K562 (cell line): ENCODE results near the gene ZNF124. TPM values are rescaled to one million over a fixed set of nuclear protein-coding genes. Genes with fewer than 3 reads are reported as not detected.
A peak's percentile ranks its signal among the peaks of the same experiment; 100 is the strongest.
"Not testable (repeated sequence)": the region's sequence is repeated elsewhere in the genome, so short reads cannot be mapped to it uniquely, and the experiment has no call there.

Experiments used
- ATAC-seq: fragments of 200-7000 bp; cut with Tn5 transposase; 3 replicates; pipeline ENCODE4 v1.9.1; 2020; ENCODE audit warnings: moderate library complexity
- BruUV-seq: library from RNA; stranded (reverse); fragments of 400-500 nt; replicated peaks from 2 replicates; lab custom pipeline; 2021; lab: Mats Ljungman, UMichigan
- CTCF ChIA-PET: fragments of 300-600 bp; formaldehyde crosslinking; extraction: SDS; loops from one replicate; lab custom pipeline; 2021; ENCODE audit warnings: low intra/inter-chr PET ratio; lab: Yijun Ruan, JAX
- POLR2A ChIA-PET: fragments of 300-600, 350-650 bp; sonication (Branson Sonifier 250); formaldehyde crosslinking; extraction: SDS; loops from one replicate; lab custom pipeline; 2021; ENCODE audit warnings: antibody characterized with exemption, inconsistent platforms; lab: Yijun Ruan, JAX
- DNase-seq, 4 experiments: peaks; one replicate each; pipeline versions ENCODE4 v3.0.0 to v3.0.0-alpha.2; 2011 to 2018; ENCODE audit warnings: low spot score in 3 of 4, mixed read lengths in 3 of 4; ENCODE audit errors: extremely low read depth in 1 of 4
- FAIRE-seq: peaks from 2 replicates; lab custom pipeline; 2011; peaks lifted over from hg19 to GRCh38; lab: Jason Lieb, UNC
- H2AFZ ChIP-seq: 2 replicates; pipeline ENCODE4 v1.6.0; 2011; ENCODE audit warnings: low read depth, low read length, control low read depth, inconsistent platforms
- H3K27ac ChIP-seq: fragments of 200-600 bp; 3 replicates; pipeline ENCODE4 v1.8.0; 2011; ENCODE audit warnings: low read depth, mild to moderate bottlenecking, control low read depth, inconsistent platforms, low read length, moderate library complexity, mixed read lengths; ENCODE audit errors: extremely low read depth
- H3K27me3 ChIP-seq, 2 experiments: fragments of 300-600 bp in 1 of 2; 2 replicates in 1 of 2; 3 replicates in 1 of 2; pipeline versions ENCODE4 v1.6.0 to v1.8.0; 2011; ENCODE audit warnings: inconsistent platforms in 2 of 2, low read length in 2 of 2, mild to moderate bottlenecking in 1 of 2, mixed read lengths in 1 of 2, moderate library complexity in 1 of 2; ENCODE audit not compliant: control insufficient read depth in 2 of 2, insufficient read depth in 2 of 2
- H3K36me3 ChIP-seq: fragments of 300-600 bp; 3 replicates; pipeline ENCODE4 v1.8.0; 2011; ENCODE audit warnings: mild to moderate bottlenecking, low read length, inconsistent platforms; ENCODE audit not compliant: control insufficient read depth, insufficient read depth
- H3K4me1 ChIP-seq, 2 experiments: fragments of 200-600 bp in 1 of 2; replicated peaks in 1 of 2; 2 replicates in 1 of 2; 3 replicates in 1 of 2; pipeline versions ENCODE4 v1.5.1 to v1.8.0; 2011; ENCODE audit warnings: inconsistent platforms in 2 of 2, low read length in 2 of 2, mild to moderate bottlenecking in 1 of 2, mixed read lengths in 1 of 2, moderate library complexity in 1 of 2; ENCODE audit not compliant: control insufficient read depth in 2 of 2, insufficient read depth in 2 of 2
- H3K4me2 ChIP-seq: 2 replicates; pipeline ENCODE4 v1.6.1; 2011; ENCODE audit warnings: low read length, control low read depth, inconsistent platforms, mixed read lengths; ENCODE audit not compliant: insufficient read depth
- H3K4me3 ChIP-seq: fragments of 200-600 bp; sonication (generic), shearing (Covaris generic); 2 replicates; pipeline ENCODE4 v1.5.1; 2016; ENCODE audit warnings: control low read depth, inconsistent platforms
- H3K79me2 ChIP-seq: fragments of 200-600 bp; 3 replicates; pipeline ENCODE4 v1.8.0; 2011; ENCODE audit warnings: low read length, inconsistent platforms; ENCODE audit not compliant: control insufficient read depth, insufficient read depth
- H3K9ac ChIP-seq, 2 experiments: 2 replicates each; pipeline versions ENCODE4 v1.6.0 to v1.6.1; 2011; ENCODE audit warnings: low read depth in 2 of 2, low read length in 2 of 2, control low read depth in 1 of 2, inconsistent platforms in 1 of 2, mild to moderate bottlenecking in 1 of 2, mixed read lengths in 1 of 2; ENCODE audit not compliant: insufficient read depth in 1 of 2
- H3K9me1 ChIP-seq: one replicate; pipeline ENCODE4 v1.6.0; 2011; ENCODE audit warnings: inconsistent platforms, mild to moderate bottlenecking, low read length, moderate library complexity; ENCODE audit not compliant: control insufficient read depth, insufficient read depth
- H3K9me3 ChIP-seq: replicated peaks from 2 replicates; pipeline ENCODE4 v1.5.1; 2011; ENCODE audit warnings: low read depth, low read length, inconsistent platforms; ENCODE audit not compliant: control insufficient read depth, insufficient read depth
- H4K20me1 ChIP-seq: replicated peaks from 2 replicates; pipeline ENCODE4 v1.6.1; 2011; ENCODE audit warnings: low read length, inconsistent platforms, mixed read lengths; ENCODE audit not compliant: control insufficient read depth, insufficient read depth
- PBX2 ChIP-seq, 2 experiments: IDR thresholded peaks in 1 of 2; conservative IDR thresholded peaks in 1 of 2; 2 replicates each; pipeline ENCODE4 v1.6.1; 2016; ENCODE audit warnings: low read depth in 2 of 2, mild to moderate bottlenecking in 1 of 2, missing compliant biosample characterization in 1 of 2, missing genetic modification characterization in 1 of 2, moderate library complexity in 1 of 2
- WGBS: fragments of 100-300 bp; shearing (Covaris generic); methylation state at CpG from one replicate; pipeline ENCODE4 v1.1.6; 2016; ENCODE audit warnings: low coverage, mixed read lengths; ENCODE audit not compliant: insufficient coverage; ENCODE audit errors: missing lambda C conversion rate; 5-methylcytosine and 5-hydroxymethylcytosine counted together
- in situ Hi-C: fragments of 300-500 bp; cut with MboI; formaldehyde crosslinking; loops from 4 replicates; pipeline ENCODE4 v1.15.0; 2018; ENCODE audit warnings: inconsistent platforms, mixed read lengths
- intact Hi-C: fragments of 100-400 bp; cut with micrococcal nuclease; formaldehyde crosslinking; loops from 2 replicates; pipeline ENCODE4 v1.14.2; 2022
- polyA plus RNA-seq, 8 experiments: library from polyadenylated mRNA; depleted of rRNA in 4 of 8; stranded (reverse) in 5 of 8; unstranded in 3 of 8; fragments of >200 nt; fragmentation: Nextera tagmentation in 2 of 8; fragmentation: Illumina TruSeq in 1 of 8; extraction: Ambion mirVana in 2 of 8; extraction: Trizol in 1 of 8; gene quantifications; 2 replicates each; pipeline versions ENCODE4 v1.2.1 to v1.2.3, GENCODE V29; 2011 to 2014; ENCODE audit warnings: inconsistent platforms in 1 of 8, missing spikeins in 1 of 8
- total RNA-seq, 7 experiments: library from RNA; depleted of rRNA in 6 of 7; stranded (reverse); fragments of >200 nt in 6 of 7; fragmentation: Illumina TruSeq in 2 of 7; extraction: Trizol in 2 of 7; gene quantifications; 2 replicates each; pipeline versions ENCODE4 v1.2.1 to v1.2.3, GENCODE V29; 2011 to 2021; ENCODE audit warnings: low replicate concordance in 1 of 7
- TF ChIP-seq, protein P1 (sequence below): fragments of 450-650 bp; IDR thresholded peaks from 2 replicates; pipeline ENCODE4 v1.6.1; 2016; ENCODE audit warnings: mild to moderate bottlenecking, moderate library complexity

Gene ZNF124
- total and polyA plus RNA-seq, 9 of the 15 experiments (the other 6 are each of a cell fraction or from before 2014, with no cell fraction given), result 7.6 to 71.5 (median 20.2) TPM

GRCh38 chr1:247171875-247172563, at the start of gene ZNF124 (continued):
- TF ChIP-seq, protein P1, sequence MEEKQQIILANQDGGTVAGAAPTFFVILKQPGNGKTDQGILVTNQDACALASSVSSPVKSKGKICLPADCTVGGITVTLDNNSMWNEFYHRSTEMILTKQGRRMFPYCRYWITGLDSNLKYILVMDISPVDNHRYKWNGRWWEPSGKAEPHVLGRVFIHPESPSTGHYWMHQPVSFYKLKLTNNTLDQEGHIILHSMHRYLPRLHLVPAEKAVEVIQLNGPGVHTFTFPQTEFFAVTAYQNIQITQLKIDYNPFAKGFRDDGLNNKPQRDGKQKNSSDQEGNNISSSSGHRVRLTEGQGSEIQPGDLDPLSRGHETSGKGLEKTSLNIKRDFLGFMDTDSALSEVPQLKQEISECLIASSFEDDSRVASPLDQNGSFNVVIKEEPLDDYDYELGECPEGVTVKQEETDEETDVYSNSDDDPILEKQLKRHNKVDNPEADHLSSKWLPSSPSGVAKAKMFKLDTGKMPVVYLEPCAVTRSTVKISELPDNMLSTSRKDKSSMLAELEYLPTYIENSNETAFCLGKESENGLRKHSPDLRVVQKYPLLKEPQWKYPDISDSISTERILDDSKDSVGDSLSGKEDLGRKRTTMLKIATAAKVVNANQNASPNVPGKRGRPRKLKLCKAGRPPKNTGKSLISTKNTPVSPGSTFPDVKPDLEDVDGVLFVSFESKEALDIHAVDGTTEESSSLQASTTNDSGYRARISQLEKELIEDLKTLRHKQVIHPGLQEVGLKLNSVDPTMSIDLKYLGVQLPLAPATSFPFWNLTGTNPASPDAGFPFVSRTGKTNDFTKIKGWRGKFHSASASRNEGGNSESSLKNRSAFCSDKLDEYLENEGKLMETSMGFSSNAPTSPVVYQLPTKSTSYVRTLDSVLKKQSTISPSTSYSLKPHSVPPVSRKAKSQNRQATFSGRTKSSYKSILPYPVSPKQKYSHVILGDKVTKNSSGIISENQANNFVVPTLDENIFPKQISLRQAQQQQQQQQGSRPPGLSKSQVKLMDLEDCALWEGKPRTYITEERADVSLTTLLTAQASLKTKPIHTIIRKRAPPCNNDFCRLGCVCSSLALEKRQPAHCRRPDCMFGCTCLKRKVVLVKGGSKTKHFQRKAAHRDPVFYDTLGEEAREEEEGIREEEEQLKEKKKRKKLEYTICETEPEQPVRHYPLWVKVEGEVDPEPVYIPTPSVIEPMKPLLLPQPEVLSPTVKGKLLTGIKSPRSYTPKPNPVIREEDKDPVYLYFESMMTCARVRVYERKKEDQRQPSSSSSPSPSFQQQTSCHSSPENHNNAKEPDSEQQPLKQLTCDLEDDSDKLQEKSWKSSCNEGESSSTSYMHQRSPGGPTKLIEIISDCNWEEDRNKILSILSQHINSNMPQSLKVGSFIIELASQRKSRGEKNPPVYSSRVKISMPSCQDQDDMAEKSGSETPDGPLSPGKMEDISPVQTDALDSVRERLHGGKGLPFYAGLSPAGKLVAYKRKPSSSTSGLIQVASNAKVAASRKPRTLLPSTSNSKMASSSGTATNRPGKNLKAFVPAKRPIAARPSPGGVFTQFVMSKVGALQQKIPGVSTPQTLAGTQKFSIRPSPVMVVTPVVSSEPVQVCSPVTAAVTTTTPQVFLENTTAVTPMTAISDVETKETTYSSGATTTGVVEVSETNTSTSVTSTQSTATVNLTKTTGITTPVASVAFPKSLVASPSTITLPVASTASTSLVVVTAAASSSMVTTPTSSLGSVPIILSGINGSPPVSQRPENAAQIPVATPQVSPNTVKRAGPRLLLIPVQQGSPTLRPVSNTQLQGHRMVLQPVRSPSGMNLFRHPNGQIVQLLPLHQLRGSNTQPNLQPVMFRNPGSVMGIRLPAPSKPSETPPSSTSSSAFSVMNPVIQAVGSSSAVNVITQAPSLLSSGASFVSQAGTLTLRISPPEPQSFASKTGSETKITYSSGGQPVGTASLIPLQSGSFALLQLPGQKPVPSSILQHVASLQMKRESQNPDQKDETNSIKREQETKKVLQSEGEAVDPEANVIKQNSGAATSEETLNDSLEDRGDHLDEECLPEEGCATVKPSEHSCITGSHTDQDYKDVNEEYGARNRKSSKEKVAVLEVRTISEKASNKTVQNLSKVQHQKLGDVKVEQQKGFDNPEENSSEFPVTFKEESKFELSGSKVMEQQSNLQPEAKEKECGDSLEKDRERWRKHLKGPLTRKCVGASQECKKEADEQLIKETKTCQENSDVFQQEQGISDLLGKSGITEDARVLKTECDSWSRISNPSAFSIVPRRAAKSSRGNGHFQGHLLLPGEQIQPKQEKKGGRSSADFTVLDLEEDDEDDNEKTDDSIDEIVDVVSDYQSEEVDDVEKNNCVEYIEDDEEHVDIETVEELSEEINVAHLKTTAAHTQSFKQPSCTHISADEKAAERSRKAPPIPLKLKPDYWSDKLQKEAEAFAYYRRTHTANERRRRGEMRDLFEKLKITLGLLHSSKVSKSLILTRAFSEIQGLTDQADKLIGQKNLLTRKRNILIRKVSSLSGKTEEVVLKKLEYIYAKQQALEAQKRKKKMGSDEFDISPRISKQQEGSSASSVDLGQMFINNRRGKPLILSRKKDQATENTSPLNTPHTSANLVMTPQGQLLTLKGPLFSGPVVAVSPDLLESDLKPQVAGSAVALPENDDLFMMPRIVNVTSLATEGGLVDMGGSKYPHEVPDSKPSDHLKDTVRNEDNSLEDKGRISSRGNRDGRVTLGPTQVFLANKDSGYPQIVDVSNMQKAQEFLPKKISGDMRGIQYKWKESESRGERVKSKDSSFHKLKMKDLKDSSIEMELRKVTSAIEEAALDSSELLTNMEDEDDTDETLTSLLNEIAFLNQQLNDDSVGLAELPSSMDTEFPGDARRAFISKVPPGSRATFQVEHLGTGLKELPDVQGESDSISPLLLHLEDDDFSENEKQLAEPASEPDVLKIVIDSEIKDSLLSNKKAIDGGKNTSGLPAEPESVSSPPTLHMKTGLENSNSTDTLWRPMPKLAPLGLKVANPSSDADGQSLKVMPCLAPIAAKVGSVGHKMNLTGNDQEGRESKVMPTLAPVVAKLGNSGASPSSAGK, result peak; percentile 44; the same call in 1 of the 2 replicates
- not testable (repeated sequence) for TF ChIP-seq PBX2 (CRISPR knock-in tag; IDR thresholded peaks at IDR 0.05; ENCODE audit: low read depth)
- TF ChIP-seq PBX2 (tag; conservative IDR thresholded peaks at IDR 0.05; ENCODE audit: low read depth), result 0 out of 2 replicates have a peak, but pooled peaks have one; percentile 30

- FAIRE-seq, H3K4me2 ChIP-seq, DNase-seq, H2AFZ ChIP-seq, H3K36me3 ChIP-seq, H3K9ac ChIP-seq, H4K20me1 ChIP-seq, POLR2A ChIA-PET, H3K79me2 ChIP-seq, CTCF ChIA-PET, ATAC-seq, BruUV-seq, H3K4me3 ChIP-seq, H3K9me3 ChIP-seq, H3K27me3 ChIP-seq, H3K4me1 ChIP-seq, H3K27ac ChIP-seq, H3K9me1 ChIP-seq, in situ Hi-C loops: not testable (repeated sequence)
- 26% methylated on average over 16 of the region's 30 CpGs for WGBS
- intact Hi-C loops, result loop anchor here (10.0 kb wide), 1 partner anchor 155 kb away; no protein-coding TSS in a partner anchor
Observed at GRCh38 chr1:247220280-247220679, 48.5 kb upstream of the ZNF124 start.
